NT2/D1 (cell line): ENCODE data around the gene SHB.

Experiments used
- SUZ12 ChIP-seq: IDR thresholded peaks from 2 replicates; pipeline ENCODE4 v1.6.1; 2011; ENCODE audit not compliant: insufficient read length, insufficient read depth; ENCODE audit errors: extremely low read depth
- YY1 ChIP-seq: IDR thresholded peaks from 2 replicates; pipeline ENCODE4 v1.6.1; 2011; ENCODE audit not compliant: insufficient read length, insufficient read depth

DNA sequence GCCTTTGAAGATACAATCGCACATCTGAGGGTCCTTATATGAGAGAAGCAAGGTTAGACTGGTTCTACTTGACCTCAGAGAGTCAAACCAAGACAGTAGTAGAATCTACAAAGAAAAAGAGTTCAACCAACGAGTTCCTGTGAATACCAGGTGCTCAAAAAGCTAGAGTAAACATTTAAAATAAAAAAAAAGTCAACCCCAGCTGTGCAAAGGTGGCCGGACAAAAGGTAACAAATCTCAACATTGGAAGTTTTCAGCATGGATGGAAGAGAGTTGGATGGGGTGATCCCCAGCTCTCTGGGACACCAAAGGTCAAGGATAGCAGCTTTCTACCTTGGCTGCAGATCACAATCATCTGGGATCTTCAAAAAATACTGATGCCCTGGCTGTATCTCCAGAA is 14.4 kb downstream of the SHB start:
- TF ChIP-seq YY1 (no peak), SUZ12 (no peak)
